ENCODE data around the gene CNGA4.
A peak's percentile ranks its signal among the peaks of the same experiment; 100 is the strongest.

The CNGA4 gene

DNA sequence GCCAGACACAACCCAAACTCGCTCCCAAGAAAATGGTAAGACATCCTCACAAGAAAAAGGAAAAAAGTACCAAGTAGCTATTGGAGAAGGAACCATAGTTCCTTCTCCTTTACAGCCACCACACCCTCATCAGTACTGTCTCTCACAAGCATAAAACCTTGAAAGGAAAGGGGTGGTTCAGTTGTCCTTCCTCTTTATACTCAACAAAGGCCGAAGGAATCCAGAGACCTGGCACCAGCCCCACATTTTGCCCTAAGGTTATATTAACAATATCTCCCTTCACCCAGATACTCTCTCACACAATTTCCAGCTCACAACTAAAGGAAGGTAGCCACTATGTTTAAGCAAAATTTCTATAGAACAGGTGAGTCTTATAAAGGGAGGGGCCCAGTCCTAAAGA, 13.0 kb upstream of the CNGA4 start:
- H3K36me3 ChIP-seq (ENCODE audit: insufficient read depth, low read length), result peaks cover 34% of the 10 kb centered on the region
- no peaks in the 10 kb centered on the region for H3K9me3 ChIP-seq (ENCODE audit: insufficient read depth, low read depth, low read length)
- WGBS, result 94% methylated on average over 2 of the region's 2 CpGs
- H3K4me3 ChIP-seq (ENCODE audit: low read length), result no peak overlapping the region
- no peak overlapping the region for H3K27ac ChIP-seq (ENCODE audit: low read depth, low read length)
- no peak overlapping the region for H3K9ac ChIP-seq (ENCODE audit: low read depth, low read length)
- H3K4me1 ChIP-seq (ENCODE audit: insufficient read depth, low read length), result no peaks in the 10 kb centered on the region
- H3K27me3 ChIP-seq (ENCODE audit: insufficient read depth, low read length), result no peaks in the 10 kb centered on the region

GRCh38 chr11:6228520-6228919, 10.4 kb upstream of the CNGA4 start:
- Histone ChIP-seq H3K4me3 (ENCODE audit: low read length) (no peak overlapping the region), H3K36me3 (ENCODE audit: insufficient read depth, low read length) (peaks cover 8% of the 10 kb centered on the region), H3K9ac (ENCODE audit: low read depth, low read length) (no peak overlapping the region), H3K27me3 (ENCODE audit: insufficient read depth, low read length) (no peaks in the 10 kb centered on the region), H3K9me3 (ENCODE audit: insufficient read depth, low read depth, low read length) (no peaks in the 10 kb centered on the region), H3K27ac (ENCODE audit: low read depth, low read length) (no peak overlapping the region), H3K4me1 (ENCODE audit: insufficient read depth, low read length) (no peaks in the 10 kb centered on the region)
- WGBS, result 62% methylated on average over 3 of the region's 3 CpGs

- 66% methylated on average over 2 of the region's 2 CpGs for WGBS
- no peaks in the 10 kb centered on the region for H3K9me3 ChIP-seq (ENCODE audit: insufficient read depth, low read depth, low read length)
- no peak overlapping the region for H3K4me3 ChIP-seq (ENCODE audit: low read length)
- no peak overlapping the region for H3K27ac ChIP-seq (ENCODE audit: low read depth, low read length)
- H3K4me1 ChIP-seq (ENCODE audit: insufficient read depth, low read length), result no peaks in the 10 kb centered on the region
- no peaks in the 10 kb centered on the region; the same call in 1 of the 2 replicates for H3K36me3 ChIP-seq (ENCODE audit: insufficient read depth, low read length)
- H3K27me3 ChIP-seq (ENCODE audit: insufficient read depth, low read length), result no peaks in the 10 kb centered on the region
- no peak overlapping the region for H3K9ac ChIP-seq (ENCODE audit: low read depth, low read length)
These were observed 9.0 kb upstream of the CNGA4 start for GRCh38 chr11:6229911-6230310.

DNA sequence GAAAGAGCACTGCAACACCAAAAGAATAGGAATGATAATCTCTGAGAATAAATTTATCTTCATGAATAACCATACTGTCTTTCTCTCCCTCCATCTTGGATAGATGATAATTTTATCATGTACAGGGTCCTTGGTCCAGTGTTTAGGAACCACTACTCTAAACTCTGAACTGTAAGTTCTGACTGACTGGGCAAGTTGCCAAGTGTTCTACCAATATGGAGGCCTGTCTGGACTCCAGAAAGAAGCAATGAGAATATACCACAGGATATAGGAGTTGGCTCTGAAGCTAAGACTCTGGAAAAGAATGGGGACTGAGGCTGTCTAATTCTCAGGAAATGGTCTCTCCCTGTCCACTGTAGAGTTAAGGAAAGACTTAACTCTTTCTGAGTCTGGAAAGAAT, 6.0 kb upstream of the CNGA4 start:
- Histone ChIP-seq H3K36me3 (ENCODE audit: insufficient read depth, low read length) (no peaks in the 10 kb centered on the region), H3K4me3 (ENCODE audit: low read length) (peak overlapping the region; percentile 5; the same call in 1 of the 2 replicates), H3K27ac (ENCODE audit: low read depth, low read length) (no peak overlapping the region), H3K9me3 (ENCODE audit: insufficient read depth, low read depth, low read length) (no peaks in the 10 kb centered on the region), H3K9ac (ENCODE audit: low read depth, low read length) (no peak overlapping the region), H3K27me3 (ENCODE audit: insufficient read depth, low read length) (no peaks in the 10 kb centered on the region), H3K4me1 (ENCODE audit: insufficient read depth, low read length) (no peaks in the 10 kb centered on the region)

GRCh38 chr11:6233984-6234386, 4.9 kb upstream of the CNGA4 start:
- H3K4me1 ChIP-seq (ENCODE audit: insufficient read depth, low read length), result no peaks in the 10 kb centered on the region
- no peaks in the 10 kb centered on the region for H3K27me3 ChIP-seq (ENCODE audit: insufficient read depth, low read length)
- 2% methylated on average over 10 of the region's 10 CpGs for WGBS
- no peaks in the 10 kb centered on the region for H3K36me3 ChIP-seq (ENCODE audit: insufficient read depth, low read length)
- H3K27ac ChIP-seq (ENCODE audit: low read depth, low read length), result peak overlapping the region; percentile 36
- H3K9ac ChIP-seq (ENCODE audit: low read depth, low read length), result peak overlapping the region; percentile 83
- H3K9me3 ChIP-seq (ENCODE audit: insufficient read depth, low read depth, low read length), result no peaks in the 10 kb centered on the region
- peak overlapping the region; percentile 97 for H3K4me3 ChIP-seq (ENCODE audit: low read length)

DNA sequence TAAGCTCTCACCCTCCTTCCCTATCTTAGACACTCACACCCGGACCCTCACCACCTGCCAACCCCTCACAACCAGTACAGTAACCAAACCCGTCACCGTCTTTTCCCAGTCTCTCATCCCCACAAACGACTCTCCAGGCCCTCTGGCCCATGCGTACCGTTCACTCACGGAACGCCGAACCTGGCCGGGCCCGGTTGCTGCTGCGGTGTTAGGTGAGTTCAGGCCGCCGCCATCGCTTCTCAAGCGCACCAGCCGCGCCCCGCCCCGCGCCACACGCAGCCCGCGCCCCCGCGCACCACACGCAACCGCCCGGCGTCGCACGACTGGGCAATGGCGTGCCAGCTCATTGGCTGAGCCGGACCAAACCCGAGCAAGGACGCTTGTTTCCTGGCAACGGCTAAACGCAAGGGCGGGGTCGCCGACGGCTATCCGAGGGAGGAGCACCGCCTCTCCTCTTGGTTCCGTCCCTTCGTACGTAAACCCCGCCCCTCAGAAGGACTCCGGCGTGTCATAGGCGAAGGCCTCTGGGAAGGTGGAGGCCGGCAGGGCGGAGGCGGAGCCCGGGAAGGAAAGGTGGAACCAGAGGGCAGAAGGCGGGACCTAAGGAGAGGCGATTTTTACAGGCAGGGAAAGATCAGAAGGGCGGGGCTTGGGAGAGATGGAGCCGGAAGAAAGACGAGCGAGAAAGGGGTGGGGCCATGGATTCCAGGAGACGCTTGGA, 4.3 kb upstream of the CNGA4 start, which contains the start of gene FHIP1B:
Gene FHIP1B (minus strand): TSS at position 250 of the 721 bp plus-strand sequence. CDS start 10,120 bp downstream, outside the sequence.
- peak within 1 kb of the TSS; percentile 64 for H3K27ac ChIP-seq (ENCODE audit: low read depth, low read length)

GRCh38 chr11:6237266-6237665, 1.6 kb upstream of the CNGA4 start:
- Histone ChIP-seq H3K27me3 (ENCODE audit: insufficient read depth, low read length) (no peaks in the 10 kb centered on the region), H3K36me3 (ENCODE audit: insufficient read depth, low read length) (no peaks in the 10 kb centered on the region), H3K27ac (ENCODE audit: low read depth, low read length) (no peak overlapping the region), H3K4me1 (ENCODE audit: insufficient read depth, low read length) (no peaks in the 10 kb centered on the region), H3K4me3 (ENCODE audit: low read length) (no peak overlapping the region), H3K9me3 (ENCODE audit: insufficient read depth, low read depth, low read length) (no peaks in the 10 kb centered on the region), H3K9ac (ENCODE audit: low read depth, low read length) (no peak overlapping the region)
- 89% methylated on average over 4 of the region's 4 CpGs for WGBS

More for the DNA sequence above, 4.3 kb upstream of the CNGA4 start, which contains the start of gene FHIP1B:
- Histone ChIP-seq H3K4me3 (ENCODE audit: low read length) (peak within 1 kb of the TSS; percentile 97), H3K36me3 (ENCODE audit: insufficient read depth, low read length) (no peaks in the 10 kb centered on the region), H3K27me3 (ENCODE audit: insufficient read depth, low read length) (no peaks in the 10 kb centered on the region), H3K9me3 (ENCODE audit: insufficient read depth, low read depth, low read length) (no peaks in the 10 kb centered on the region), H3K9ac (ENCODE audit: low read depth, low read length) (peak within 1 kb of the TSS; percentile 83), H3K4me1 (ENCODE audit: insufficient read depth, low read length) (no peaks in the 10 kb centered on the region)
- WGBS, result under 1% methylated on average over 62 of the region's 62 CpGs

- H3K27me3 ChIP-seq (ENCODE audit: insufficient read depth, low read length), result no peaks in the 10 kb centered on the region
- no peaks in the 10 kb centered on the region for H3K36me3 ChIP-seq (ENCODE audit: insufficient read depth, low read length)
- no peaks in the 10 kb centered on the region for H3K9me3 ChIP-seq (ENCODE audit: insufficient read depth, low read depth, low read length)
- no peak overlapping the region for H3K27ac ChIP-seq (ENCODE audit: low read depth, low read length)
- H3K4me1 ChIP-seq (ENCODE audit: insufficient read depth, low read length), result no peaks in the 10 kb centered on the region
- H3K4me3 ChIP-seq (ENCODE audit: low read length), result no peak overlapping the region
- no peak overlapping the region for H3K9ac ChIP-seq (ENCODE audit: low read depth, low read length)
- 89% methylated on average over 4 of the region's 5 CpGs for WGBS
These were observed 1.1 kb upstream of the CNGA4 start for GRCh38 chr11:6237761-6238302.

DNA sequence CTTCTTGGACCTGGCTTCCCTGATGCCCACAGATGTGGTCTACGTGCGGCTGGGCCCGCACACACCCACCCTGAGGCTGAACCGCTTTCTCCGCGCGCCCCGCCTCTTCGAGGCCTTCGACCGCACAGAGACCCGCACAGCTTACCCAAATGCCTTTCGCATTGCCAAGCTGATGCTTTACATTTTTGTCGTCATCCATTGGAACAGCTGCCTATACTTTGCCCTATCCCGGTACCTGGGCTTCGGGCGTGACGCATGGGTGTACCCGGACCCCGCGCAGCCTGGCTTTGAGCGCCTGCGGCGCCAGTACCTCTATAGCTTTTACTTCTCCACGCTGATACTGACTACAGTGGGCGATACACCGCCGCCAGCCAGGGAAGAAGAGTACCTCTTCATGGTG, 1.2 kb downstream of the CNGA4 start:
- 97% methylated on average over 28 of the region's 28 CpGs for WGBS
- no peaks in the 10 kb centered on the region for H3K9me3 ChIP-seq (ENCODE audit: insufficient read depth, low read depth, low read length)
- H3K9ac ChIP-seq (ENCODE audit: low read depth, low read length), result no peak overlapping the region
- no peak overlapping the region for H3K4me3 ChIP-seq (ENCODE audit: low read length)
- H3K27me3 ChIP-seq (ENCODE audit: insufficient read depth, low read length), result no peaks in the 10 kb centered on the region
- no peaks in the 10 kb centered on the region for H3K4me1 ChIP-seq (ENCODE audit: insufficient read depth, low read length)
- no peak overlapping the region for H3K27ac ChIP-seq (ENCODE audit: low read depth, low read length)
- H3K36me3 ChIP-seq (ENCODE audit: insufficient read depth, low read length), result no peaks in the 10 kb centered on the region

GRCh38 chr11:6240781-6241180, 1.9 kb downstream of the CNGA4 start:
- Histone ChIP-seq H3K9me3 (ENCODE audit: insufficient read depth, low read depth, low read length) (no peaks in the 10 kb centered on the region), H3K4me1 (ENCODE audit: insufficient read depth, low read length) (no peaks in the 10 kb centered on the region), H3K36me3 (ENCODE audit: insufficient read depth, low read length) (no peaks in the 10 kb centered on the region), H3K4me3 (ENCODE audit: low read length) (no peak overlapping the region), H3K27me3 (ENCODE audit: insufficient read depth, low read length) (no peaks in the 10 kb centered on the region), H3K27ac (ENCODE audit: low read depth, low read length) (no peak overlapping the region), H3K9ac (ENCODE audit: low read depth, low read length) (no peak overlapping the region)
- WGBS, result 90% methylated on average over 1 of the region's 1 CpG

- no peak overlapping the region for H3K27ac ChIP-seq (ENCODE audit: low read depth, low read length)
- H3K9me3 ChIP-seq (ENCODE audit: insufficient read depth, low read depth, low read length), result no peaks in the 10 kb centered on the region
- no peaks in the 10 kb centered on the region for H3K27me3 ChIP-seq (ENCODE audit: insufficient read depth, low read length)
- H3K4me3 ChIP-seq (ENCODE audit: low read length), result no peak overlapping the region
- H3K4me1 ChIP-seq (ENCODE audit: insufficient read depth, low read length), result no peaks in the 10 kb centered on the region
- no peaks in the 10 kb centered on the region for H3K36me3 ChIP-seq (ENCODE audit: insufficient read depth, low read length)
- no peak overlapping the region for H3K9ac ChIP-seq (ENCODE audit: low read depth, low read length)
- WGBS, result 93% methylated on average over 7 of the region's 7 CpGs
These were observed 2.4 kb downstream of the CNGA4 start for GRCh38 chr11:6241316-6241715.

Measured in HUES64 (cell line).